Measurements from ENCODE around the gene MMS22L.

Gene MMS22L

GRCh38 chr6:97305414-97306066 is 22.5 kb upstream of the MMS22L start:
- no peak for TF ChIP-seq CTCF (IDR thresholded peaks at IDR 0.05; ENCODE audit: borderline replicate concordance, control extremely low read depth, extremely low read depth, insufficient read depth, missing control alignments)
- in situ Hi-C loops (cut with MboI; ENCODE audit: low sequenced_read_pairs, unreplicated experiment) = no loop called here
- no peak for DNase-seq (ENCODE audit: low spot score)

DNA sequence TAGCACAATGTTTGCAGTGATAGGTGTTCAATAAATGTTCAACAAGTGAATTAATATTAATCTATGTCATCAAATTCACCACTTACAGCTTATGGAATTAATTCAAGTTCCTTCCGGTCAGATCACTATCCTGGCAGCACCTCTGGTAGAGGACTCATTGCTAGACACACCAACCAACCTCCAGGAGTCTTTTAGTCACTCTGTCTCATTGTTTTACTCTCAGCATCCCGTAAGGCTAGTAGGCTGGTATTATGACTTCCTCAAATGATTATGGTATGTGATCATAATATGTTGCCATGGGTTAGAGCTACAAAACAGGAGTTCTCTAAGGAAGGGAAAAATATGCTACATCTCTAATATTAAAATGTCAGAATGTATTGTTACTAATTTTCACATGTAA is 21.7 kb upstream of the MMS22L start:
- no peak for TF ChIP-seq CTCF (IDR thresholded peaks at IDR 0.05; ENCODE audit: borderline replicate concordance, control extremely low read depth, extremely low read depth, insufficient read depth, missing control alignments)
- no peak for DNase-seq (ENCODE audit: low spot score)
- in situ Hi-C loops (cut with MboI; ENCODE audit: low sequenced_read_pairs, unreplicated experiment) = no loop called here

GRCh38 chr6:97294451-97294850 is 11.4 kb upstream of the MMS22L start:
- no peak for TF ChIP-seq CTCF (IDR thresholded peaks at IDR 0.05; ENCODE audit: borderline replicate concordance, control extremely low read depth, extremely low read depth, insufficient read depth, missing control alignments)
- no peak for DNase-seq (ENCODE audit: low spot score)
- in situ Hi-C loops (cut with MboI; ENCODE audit: low sequenced_read_pairs, unreplicated experiment) = no loop called here

GRCh38 chr6:97293198-97293696 is 10.2 kb upstream of the MMS22L start:
- TF ChIP-seq CTCF (IDR thresholded peaks at IDR 0.05; ENCODE audit: borderline replicate concordance, control extremely low read depth, extremely low read depth, insufficient read depth, missing control alignments) = no peak
- in situ Hi-C loops (cut with MboI; ENCODE audit: low sequenced_read_pairs, unreplicated experiment) = no loop called here
- DNase-seq (ENCODE audit: low spot score) = no peak

DNA sequence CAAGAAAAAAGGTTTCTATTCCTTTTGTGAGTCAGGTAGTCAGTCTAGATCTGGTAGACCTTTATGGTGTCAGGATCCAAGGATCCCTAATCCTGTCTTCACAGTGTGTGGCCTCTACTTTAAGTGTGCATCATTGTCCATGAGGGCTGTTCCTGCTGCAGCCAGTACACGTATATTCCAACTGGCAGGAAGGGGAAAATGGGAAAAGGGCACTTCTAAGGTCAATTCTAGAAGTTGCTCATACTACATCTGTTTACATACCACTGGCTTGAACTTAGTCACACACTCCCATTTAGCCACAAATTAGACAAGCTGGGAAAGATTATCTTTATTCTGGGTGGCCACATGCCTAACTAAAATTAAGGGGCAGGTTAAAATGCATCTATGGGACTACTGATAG is 9.7 kb upstream of the MMS22L start:
- no peak for DNase-seq (ENCODE audit: low spot score)
- in situ Hi-C loops (cut with MboI; ENCODE audit: low sequenced_read_pairs, unreplicated experiment) = no loop called here
- TF ChIP-seq CTCF (IDR thresholded peaks at IDR 0.05; ENCODE audit: borderline replicate concordance, control extremely low read depth, extremely low read depth, insufficient read depth, missing control alignments) = no peak

- no peak for DNase-seq (ENCODE audit: low spot score)
- TF ChIP-seq CTCF (IDR thresholded peaks at IDR 0.05; ENCODE audit: borderline replicate concordance, control extremely low read depth, extremely low read depth, insufficient read depth, missing control alignments) = no peak
- in situ Hi-C loops (cut with MboI; ENCODE audit: low sequenced_read_pairs, unreplicated experiment) = no loop called here
These were observed 8.9 kb upstream of the MMS22L start for GRCh38 chr6:97291896-97292295.

Measured in GM13976 (cell line).